NCI-H1105 (cell line): ENCODE results near the gene RPS28.
A peak's percentile ranks its signal among the peaks of the same experiment; 100 is the strongest.
"Not testable (repeated sequence)": the region's sequence is repeated elsewhere in the genome, so short reads cannot be mapped to it uniquely, and the experiment has no call there.

ENCODE experiments used
- DNase-seq: peaks from one replicate; lab custom pipeline; 2025; lab: John Stamatoyannopoulos, UW

RPS28 gene

DNA sequence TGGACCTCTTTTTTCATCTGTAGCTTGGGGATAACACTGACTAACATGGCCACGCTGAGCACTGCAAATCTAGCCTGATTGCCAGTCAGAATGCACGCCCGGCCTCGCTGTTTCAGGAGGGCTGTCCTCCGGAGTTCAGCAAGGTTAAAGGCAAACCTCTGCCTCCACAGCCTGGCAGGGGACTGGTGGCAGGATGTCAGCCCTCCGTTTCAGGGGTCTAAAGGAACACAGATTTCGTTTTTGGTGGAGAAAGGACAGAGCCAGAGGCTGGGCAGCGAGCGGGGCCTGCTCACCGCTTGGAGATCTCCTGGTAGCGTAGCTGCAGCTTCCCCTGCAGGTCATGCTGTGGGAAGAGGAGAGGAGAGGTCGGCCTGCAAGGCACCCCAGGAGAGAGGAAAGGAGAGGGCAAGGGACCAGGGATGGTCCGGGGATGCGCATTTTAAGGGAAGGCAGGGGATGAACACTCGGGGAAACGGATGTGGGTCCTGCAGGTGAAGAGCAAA, 681 bp upstream of the RPS28 start:
- no peak for DNase-seq

DNA sequence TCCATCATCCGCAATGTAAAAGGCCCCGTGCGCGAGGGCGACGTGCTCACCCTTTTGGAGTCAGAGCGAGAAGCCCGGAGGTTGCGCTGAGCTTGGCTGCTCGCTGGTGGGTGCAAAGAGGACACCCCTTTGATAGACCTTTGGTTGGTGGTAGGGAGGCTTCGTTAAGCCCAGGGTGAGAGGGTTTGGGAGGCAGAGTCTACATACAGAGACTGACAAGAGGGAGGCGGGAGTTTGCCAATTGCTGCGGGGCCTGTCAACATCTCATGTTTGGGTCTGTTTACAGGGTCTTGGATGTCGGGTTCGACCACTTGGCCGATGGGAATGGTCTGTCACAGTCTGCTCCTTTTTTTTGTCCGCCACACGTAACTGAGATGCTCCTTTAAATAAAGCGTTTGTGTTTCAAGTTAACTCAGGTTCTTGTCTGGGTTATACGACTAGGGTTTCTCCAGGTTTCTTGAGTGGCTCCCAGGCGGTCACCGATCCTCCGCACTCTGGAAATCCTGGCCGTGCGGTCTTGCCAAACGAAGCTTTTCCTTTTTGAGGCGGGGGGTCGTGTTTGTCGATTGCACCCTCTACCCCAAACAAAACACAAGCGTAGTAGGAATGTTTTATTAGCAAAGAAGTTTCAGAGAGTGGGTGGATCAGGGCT, 816 bp downstream of the RPS28 start:
- no peak for DNase-seq

DNA sequence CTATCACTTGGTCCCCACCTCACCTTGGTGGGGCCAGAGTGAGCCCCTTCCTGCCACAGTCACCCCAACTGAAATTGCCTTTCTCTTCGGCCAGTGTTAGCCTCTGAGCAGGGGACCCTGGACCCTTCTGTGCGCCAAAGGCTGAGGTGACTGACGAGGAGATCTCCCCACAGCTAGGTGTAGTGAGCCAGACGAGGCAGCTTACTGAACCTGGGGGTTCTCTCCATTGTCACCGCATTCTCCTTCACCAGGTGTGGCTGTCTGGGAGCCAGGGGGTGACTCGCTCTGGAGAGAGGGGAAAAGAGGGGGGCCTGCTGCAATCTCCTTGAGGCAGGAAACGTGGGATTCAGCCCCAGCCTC, 1.3 kb downstream of the RPS28 start:
- no peak for DNase-seq

DNA sequence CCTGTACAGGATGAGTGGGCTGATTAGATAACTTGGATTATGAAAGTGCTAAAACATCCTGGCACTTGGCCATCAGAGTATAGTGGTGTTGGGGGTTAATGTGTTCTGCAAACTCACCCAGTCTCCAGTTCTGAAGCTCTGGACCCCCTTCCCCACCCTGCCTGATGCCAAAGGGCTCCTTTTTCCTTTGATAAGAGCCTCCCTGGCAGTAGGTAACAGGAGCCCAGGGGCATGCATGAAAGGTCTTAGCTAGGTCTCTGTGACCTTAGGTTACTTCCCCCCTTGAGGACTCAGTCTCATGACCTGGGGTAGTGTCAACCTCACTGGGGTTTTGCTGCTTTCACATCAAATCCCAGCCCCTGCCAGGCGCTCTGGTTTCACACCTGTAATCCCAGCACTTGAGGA, 2.5 kb downstream of the RPS28 start:
- DNase-seq = no peak

DNA sequence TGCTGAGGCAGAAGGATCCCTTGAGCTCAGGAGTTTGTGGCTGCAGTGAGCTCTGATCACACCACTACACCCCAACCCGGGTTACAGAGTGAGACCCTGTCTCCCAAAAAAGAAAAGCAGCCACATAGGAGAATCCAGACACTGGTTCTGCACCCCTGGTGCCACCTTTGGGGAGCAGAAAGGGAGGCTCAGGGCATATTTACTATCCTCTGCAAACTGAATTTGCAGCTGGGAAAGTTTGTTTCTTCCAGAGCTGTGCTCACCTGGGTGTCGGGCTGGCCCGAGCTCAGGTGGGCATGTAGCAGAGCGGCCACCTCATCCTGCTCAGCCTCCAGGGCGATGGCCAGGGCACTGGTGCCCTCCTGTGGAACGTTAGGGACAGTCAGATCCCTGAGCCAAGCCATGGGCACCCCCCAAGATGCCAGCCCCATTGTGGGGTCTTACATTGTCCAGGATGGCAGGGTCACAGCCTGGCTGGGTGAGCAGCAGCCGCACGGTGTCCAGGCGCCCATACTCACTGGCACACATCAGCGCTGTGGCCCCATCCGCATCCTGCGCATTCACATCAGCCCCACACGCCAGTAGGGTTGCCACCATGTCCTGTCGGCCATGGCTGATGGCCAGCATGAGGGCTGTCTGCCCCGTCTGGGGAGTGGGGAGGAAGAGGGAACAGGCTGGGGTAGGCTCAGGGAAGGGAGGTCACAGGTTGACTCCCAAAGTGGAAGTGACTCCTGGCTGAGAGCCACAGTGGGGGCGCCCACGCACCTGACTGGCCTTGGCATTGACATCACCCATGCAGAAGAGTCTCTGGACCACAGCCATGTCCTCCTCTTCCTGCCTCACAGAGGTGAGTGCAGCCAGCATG, 3.1 kb downstream of the RPS28 start:
- DNase-seq = no peak

DNA sequence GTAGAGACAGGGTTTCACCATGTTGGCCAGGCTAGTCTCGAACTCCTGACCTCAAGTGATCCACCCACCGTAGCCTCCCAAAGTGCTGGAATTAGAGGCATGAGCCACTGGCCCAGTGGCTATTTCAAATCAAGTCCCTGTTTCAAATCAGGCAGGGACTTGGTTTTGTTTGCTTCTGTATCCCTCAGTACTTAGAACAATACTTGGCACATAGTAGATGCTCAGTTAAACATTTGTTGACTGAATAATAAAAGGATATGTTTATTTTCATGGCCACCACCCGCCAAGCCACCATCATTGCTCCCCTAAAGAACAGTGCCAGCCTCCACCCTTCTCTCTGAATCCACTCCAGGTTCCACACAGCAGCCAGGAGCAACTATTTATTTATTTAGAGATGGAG, 4.2 kb downstream of the RPS28 start:
- DNase-seq = no peak

DNA sequence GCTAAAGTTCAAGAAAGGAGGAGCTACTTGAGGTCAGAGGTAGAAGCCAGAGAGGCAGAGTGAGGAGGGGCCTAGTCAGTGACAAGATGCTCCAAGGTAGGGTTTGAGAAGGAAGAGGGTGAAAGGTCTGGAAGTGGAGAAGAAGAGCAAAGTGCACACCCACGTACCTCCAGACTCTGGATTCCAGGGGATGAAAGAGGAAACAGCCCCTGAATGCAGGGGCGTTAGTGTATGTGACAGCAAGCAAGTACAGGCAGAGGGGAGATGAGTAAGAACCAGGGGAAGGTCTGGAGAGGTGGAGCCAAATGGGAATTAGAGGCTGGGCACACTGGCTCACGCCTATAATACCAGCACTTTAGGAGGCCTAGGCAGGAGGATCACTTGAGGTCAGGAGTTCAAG, 8.7 kb downstream of the RPS28 start:
- DNase-seq = no peak

DNA sequence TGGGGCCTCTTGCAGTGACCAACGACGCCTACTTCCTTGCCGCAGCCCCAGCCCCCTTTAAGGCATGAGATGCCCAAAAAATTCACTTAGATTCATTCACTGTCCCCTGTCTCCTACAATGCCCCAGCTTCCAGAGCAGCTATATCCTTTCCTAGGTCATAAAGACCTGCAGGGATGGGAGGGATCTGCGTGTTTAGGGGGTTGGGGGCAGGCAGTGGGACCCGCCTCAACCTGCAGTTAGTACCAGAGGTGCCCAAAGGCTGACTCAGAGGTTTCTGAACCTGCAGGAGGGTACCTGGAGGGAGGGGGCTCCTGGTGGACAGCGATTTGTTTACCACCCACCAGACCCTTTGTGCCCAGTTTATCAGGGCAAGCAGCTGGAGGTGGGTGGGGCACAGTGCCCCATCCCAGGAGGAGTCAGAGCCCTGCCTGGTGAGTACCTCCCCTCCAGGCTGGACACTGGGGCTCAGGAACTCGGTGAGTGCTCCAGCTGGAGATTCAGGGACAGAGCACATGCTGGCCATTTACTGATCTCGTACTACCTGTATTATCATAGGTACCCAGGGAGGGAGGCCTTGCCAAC, 10.1 kb downstream of the RPS28 start:
- DNase-seq = no peak

DNA sequence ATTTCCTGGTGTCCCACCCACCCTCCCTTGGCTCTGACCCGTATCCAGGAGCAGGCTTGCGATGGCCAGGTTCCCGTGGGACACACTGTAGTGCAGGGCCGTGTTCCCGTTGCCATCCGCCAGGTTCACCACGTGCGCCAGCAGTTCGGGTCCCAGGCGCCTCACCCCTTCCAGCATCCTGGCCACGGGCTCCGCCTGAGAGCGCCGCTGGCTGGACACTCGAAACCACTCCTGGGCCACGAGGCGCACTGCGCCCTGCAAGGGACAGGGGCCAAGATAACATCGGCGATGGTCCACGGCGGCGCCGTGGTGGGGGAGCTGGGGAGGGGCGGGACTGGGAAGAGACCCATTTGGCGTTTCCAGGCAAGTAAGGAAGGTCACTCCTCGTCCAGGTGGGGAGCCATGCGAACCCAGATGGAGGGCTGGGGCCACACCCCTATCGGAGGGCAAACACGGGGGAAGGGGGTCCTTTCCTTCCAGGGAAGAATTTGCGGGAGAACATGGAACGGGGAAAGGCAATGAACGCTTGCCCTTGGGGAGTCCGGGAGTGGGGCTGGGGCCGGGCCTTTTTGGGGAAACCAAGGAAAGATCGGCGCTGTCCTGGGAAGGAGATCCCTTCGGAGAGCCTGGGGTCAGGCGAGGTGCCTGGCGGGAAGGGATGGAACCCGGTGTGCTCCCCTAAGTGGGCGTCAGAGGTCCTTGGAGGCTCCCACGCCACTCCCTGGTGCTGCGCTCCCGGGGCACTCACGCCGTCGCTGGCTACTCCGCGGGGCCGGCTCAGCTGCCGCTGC, 11.9 kb downstream of the RPS28 start:
- DNase-seq = no peak

DNA sequence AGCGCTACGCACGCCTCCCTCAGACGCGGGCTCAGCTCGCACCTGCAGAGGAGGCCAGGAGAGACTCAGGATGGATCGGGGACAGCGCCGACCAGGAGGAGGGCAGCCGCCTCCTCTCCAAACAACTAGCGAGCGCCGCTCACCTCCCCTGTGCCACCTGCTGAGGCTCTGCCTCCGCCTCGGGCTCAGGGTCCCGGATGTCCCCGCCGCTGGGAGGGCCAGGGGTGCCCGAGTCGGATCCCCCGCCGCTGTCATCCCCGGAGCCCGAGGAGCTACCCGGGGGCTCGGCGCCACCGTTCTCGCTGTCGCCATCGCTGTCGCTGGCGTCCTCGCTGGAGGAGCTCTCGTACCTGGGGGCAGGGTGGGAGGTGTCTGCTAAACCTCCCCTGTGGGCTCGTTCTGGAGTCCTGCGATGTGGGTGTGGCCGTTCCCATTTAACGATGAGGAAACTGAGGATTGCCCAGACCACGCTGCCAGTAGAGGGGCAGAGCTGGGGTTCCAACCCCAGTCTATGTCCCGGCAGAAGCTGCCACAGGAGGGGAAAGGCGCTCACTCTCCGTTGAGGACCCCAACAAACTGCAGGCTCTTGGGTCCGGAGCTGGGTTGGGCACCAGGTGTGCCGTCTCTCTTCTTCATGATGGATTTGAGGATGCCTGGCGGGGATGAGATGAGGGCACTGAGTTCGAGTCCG, 12.6 kb downstream of the RPS28 start:
- DNase-seq = peak; percentile 27

DNA sequence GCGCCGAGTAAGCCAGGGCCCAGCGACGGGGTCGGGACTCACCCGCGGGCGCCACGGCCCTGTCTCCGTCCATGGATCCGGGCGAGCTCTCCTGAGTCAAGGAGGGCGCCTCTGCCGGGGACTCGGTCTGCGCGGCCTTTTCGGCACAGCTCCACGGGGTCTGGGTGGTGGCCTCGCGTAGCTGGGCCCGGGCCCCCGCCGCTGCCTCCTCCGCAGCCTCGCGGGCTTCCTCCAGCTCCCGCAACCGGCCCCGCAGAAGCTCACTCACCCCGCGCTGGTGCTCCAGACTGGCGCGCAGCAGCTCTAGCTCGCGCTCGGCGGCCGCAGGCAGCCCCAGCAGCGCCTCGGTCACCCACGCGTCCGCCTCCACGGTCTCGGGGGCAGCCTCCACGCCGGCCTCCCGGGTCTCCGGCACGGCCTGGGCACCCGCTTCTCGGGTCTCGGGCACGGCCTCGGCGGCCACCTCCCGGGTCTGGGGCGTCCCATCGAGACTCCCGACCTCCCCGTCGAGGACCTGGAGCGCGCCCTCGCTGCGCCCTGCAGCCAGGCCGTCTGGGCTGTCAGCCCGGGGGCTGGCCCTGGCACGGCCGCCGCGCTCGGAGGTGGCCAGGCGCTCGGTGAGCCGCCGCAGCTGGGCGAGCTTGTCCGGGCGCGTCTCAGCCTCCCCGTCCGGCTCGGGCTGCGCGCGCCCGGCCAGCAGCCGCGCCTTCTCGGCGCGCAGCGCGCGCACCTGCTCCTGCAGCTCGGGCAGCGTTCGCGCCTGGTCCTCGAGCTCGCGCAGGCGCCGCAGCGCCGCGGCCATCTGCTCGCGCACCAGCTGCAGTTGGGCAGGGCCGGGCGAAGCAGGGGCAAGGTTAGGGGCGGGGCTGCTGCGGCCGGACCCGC, 13.4 kb downstream of the RPS28 start:
- peak; percentile 72 for DNase-seq

DNA sequence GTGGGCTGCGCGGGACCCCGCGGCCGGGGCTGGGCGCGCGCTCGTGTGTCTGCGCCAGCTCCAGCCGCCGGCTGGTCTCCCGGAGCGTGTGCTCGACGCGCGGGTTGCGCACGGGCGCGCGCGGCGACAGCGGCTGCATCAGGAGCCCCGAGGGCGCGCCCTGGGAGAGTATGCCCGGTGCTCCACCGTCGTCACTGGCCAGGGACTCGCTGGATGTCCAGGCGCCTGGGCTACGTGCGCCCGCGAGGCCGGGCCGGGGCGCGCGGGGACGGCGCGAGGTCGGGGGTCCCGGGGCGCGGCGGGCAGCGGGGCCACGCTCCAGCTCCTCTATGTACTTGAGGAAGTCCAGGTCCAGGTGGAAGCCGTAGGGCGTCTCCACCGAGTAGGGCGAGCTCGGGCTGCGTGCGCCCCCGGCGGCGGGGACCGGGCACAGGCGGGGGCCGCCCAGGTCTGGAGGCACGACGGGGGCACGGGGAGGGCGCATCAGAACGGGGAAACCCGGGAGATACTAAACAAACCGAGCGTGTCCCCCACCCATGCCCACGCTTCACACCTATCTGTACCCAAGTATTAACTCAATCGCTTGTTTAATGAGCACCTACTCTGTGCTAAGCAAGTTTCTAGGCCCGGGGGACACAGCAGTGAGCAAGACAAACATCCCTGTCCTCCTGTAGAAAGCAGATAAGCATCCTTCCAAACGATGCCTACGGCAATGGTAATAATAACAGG, 14.2 kb downstream of the RPS28 start:
- DNase-seq = no peak

DNA sequence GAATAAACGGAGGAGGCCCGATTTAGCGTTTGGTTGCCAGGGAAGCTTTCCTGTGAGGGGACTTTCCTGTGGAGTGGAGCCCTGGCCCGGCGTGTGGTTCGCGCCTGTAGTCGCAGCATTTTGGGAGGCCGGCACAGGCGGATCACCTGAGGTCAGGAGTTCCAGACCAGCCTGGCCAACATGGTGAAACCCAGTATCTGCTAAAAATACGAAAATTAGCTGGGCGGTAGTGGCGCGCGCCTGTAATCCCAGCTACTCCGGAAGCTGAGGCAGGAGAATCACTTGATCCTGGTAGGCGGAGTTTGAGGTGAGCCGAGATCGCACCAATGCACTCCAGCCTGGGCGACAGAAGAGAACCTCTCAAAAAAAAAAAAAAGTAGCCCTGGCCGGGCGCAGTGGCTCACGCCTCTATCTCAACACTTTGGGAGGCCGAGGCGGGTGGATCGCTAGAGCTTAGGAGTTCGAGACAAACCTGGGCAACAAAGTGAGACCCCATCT, 14.8 kb downstream of the RPS28 start:
- DNase-seq = no peak

DNA sequence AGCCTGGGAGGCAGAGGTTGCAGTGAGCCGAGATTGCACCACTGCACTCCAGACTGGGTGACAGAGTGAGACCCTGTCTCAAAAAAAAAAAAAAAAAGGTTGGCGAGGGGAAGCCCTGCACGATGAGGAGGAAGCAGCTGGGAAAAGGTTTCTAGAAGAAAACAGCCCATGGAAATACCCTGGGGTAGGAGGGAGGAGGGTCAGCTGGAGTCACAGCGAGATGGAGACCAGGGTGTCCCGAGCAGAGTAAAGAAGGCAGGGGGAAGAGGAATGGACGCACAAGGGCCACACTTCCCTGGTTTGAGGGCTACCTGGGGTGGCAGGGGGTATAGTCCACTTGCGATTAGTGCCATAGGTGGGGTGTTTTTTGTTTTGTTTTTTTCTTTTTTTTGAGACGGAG, 15.4 kb downstream of the RPS28 start:
- no peak for DNase-seq

DNA sequence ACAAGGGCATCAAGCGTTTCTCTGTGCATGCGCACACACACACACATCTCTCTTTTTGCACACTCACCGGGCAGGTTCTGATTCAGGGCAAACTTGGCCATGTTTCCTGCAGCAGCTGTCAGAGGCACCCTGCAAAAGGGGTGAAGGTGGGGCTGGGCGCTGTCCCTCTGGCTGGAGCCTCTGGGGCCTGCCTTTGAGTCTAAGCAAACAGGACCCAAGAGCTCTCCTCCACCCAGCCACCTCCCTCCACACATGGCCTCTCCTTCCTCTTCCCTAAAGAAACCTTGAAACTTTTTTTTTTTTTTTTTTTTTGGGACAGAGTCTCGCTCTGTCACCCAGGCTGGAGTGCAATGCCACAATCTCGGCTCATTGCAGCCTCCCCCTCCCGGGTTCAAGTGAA, 16.4 kb downstream of the RPS28 start:
- no peak for DNase-seq

DNA sequence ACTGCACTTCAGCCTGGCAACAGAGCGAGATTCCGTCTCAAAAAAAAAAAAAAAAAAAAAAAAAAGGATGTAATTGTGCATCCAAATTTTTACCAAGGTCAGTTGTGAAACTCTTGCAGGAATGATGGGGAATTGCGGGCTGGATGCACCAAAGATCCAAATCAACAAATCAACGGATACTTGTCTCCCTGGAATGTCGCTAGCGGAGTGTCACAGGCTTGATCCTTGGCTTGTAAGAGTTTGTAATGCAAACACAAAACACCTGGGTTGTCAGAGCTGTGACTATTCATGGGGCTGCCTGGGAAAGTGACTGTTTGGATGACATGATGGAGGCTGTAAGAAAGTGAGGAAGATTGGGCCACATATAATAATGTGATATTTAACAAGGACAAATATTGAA, 17.5 kb downstream of the RPS28 start:
- no peak for DNase-seq

DNA sequence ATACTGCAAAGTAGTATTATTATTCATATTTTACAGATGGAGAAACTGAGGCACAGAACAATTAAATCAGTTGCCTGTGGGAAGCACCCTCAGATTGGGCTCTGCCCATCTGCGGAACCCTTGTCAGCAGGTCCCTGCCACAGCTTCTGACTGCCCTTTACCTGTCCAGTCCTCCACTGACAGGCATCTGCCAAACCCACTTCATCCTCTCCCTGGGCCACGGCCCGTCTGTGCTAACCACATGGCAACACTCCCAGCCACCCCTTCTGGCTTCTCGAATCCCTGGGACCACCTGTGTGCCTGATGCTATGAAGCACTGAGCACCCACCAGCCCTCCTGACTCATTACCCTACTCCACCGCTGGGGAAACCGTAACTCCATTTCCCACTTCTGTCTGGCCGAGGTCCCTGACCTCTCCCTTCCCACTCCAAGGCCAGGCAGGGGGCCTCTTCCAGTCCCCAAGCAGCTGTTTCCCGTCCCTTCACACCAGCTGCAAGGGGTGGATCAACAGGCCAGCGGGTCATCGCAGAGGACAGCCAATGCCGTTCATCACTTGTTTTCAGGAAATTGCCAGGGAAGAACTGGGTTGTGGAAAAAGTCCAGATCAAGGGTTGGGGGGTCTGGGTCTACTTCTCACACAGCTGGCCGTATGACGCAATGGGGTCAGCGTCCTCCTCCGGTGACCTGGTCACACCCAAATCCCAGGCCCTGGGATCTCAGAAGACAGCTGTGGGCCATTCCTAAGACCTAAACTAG, 19.2 kb downstream of the RPS28 start:
- no peak for DNase-seq

DNA sequence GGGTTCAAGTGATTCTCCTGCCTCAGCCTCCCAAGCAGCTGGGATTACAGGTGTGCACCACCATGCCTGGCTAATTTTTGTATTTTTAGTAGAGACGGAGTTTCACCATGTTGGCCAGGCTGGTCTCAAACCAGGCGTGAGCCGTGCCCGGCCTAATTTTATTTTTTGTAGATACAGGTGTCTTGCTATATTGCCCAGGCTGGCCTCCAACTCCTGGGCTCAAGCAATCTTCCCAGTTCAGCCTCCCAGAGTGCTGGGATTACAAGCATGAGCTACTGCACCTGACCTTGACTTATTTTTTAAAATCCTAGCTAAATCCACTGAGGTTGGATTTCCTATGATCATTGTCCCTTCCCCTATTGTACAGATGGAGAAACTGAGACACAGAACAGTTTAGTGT, 20.2 kb downstream of the RPS28 start:
- DNase-seq = not testable (repeated sequence)

DNA sequence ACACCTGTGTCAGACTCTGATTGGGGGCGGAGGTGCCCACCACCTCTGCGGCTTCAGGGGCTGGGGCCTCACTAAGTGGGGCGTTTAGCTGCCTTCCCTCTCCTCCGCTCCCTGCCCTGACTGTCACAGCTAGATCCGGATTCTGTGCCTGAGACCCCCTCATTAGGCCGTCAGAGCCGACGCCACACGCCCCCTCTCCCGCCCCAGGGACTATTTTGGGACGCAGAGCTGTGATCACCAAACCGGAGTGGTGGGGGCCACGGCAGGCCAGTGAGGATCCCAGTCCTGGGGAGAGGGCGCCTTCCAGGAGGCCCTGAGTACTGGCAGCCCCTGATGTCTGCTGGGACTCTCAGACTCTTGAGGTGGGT, 21.0 kb downstream of the RPS28 start:
- DNase-seq = no peak
